Endothelial cell of hepatic sinusoid (primary cell): ENCODE measurements around the gene ZNF442.
"Not testable (repeated sequence)": the region's sequence is repeated elsewhere in the genome, so short reads cannot be mapped to it uniquely, and the experiment has no call there.

Experiments used
- in situ Hi-C: cut with HindIII; loops from 2 replicates; pipeline ENCODE4 v1.10.0; 2017; ENCODE audit warnings: low sequenced_read_pairs

ZNF442 gene

GRCh38 chr19:12331211-12331941 is 34.1 kb downstream of the ZNF442 start:
- in situ Hi-C loops: no loop called here

- in situ Hi-C loops: no loop called here
Observed at GRCh38 chr19:12330340-12330739, 35.1 kb downstream of the ZNF442 start.

GRCh38 chr19:12325690-12326089 is 39.8 kb downstream of the ZNF442 start:
- in situ Hi-C loops: no loop called here

- in situ Hi-C loops: no loop called here
Observed at GRCh38 chr19:12318782-12319413, 46.6 kb downstream of the ZNF442 start.

- in situ Hi-C loops: no loop called here
Observed at GRCh38 chr19:12314553-12314952, 50.9 kb downstream of the ZNF442 start.

- in situ Hi-C loops: not testable (repeated sequence)
Observed at GRCh38 chr19:12308891-12309290, 56.6 kb downstream of the ZNF442 start.
